NCI-H510A treated with DMSO at 0.1 percent for 48 hours (cell line): ENCODE measurements around the gene MOB3A.

Source experiments
- DNase-seq: peaks from one replicate; lab custom pipeline; 2025; lab: John Stamatoyannopoulos, UW

Gene MOB3A

GRCh38 chr19:2081873-2082810, 14.0 kb downstream of the MOB3A start:
- DNase-seq, result no peak

GRCh38 chr19:2080336-2080988, 15.7 kb downstream of the MOB3A start:
- no peak for DNase-seq

GRCh38 chr19:2079865-2080301, 16.2 kb downstream of the MOB3A start:
- no peak for DNase-seq

DNA sequence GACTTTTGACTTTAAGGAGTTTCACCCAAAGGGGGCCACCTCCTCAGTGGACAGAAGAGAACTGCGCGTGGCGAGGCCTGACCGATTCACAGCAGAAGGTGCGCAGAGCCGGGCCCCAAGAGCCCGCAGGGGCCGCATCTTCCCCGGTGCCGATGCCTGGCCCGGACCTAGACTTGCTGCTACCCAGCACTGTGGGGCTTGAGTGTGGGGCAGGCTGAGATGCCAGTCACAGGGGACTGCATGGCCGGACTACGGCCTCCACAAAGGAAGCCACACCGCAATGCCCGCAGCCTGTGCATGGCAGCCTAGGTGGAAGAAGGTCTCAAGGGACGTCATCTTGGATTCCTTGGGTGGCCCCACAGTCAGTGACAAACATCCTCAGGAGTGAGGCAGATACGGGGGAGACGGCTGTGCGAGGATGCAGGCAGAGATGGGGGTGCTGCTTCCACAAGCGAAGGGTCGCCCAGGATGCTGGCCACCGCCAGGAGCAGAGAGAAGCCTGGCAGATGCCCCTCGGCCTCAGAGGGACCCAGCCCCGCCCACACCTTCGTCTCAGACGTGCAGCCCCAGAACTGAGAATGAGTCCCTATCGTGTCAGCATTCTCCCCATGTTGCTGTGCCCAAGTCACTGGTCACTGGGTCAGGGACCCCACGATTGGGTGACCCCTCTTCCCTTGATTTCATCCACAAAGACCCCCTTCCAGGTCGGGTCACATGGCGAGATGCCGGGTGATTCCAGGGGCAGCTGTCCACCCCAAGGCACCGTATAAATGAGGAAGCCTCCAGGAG, 16.9 kb downstream of the MOB3A start:
- no peak for DNase-seq

- no peak for DNase-seq
Measured at GRCh38 chr19:2077833-2078619, 18.1 kb downstream of the MOB3A start.

- DNase-seq, result no peak
Measured at GRCh38 chr19:2077398-2077797, 18.7 kb downstream of the MOB3A start.

DNA sequence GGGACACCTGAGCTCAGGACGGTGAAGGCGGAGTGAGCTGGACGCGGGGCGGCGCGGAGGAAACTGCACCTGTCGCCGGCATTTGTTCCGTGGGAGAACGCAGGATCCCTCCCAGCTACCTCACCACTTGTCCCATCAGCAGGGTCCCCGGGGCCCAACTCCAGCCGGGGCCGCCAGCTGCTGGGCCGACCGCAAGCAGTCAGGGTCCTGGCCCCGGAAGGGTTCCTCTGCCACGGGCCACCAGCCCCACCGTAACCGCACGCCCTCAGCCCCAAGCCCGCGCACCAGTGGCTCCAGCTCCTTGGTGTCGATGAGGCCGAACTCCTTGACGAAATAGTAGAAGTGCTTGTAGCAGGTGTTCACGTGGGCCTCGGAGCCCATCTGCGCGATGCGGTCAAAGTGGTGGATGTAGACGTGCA, 19.6 kb downstream of the MOB3A start:
- DNase-seq, result no peak

GRCh38 chr19:2072757-2073551, 23.2 kb downstream of the MOB3A start:
- no peak for DNase-seq

DNA sequence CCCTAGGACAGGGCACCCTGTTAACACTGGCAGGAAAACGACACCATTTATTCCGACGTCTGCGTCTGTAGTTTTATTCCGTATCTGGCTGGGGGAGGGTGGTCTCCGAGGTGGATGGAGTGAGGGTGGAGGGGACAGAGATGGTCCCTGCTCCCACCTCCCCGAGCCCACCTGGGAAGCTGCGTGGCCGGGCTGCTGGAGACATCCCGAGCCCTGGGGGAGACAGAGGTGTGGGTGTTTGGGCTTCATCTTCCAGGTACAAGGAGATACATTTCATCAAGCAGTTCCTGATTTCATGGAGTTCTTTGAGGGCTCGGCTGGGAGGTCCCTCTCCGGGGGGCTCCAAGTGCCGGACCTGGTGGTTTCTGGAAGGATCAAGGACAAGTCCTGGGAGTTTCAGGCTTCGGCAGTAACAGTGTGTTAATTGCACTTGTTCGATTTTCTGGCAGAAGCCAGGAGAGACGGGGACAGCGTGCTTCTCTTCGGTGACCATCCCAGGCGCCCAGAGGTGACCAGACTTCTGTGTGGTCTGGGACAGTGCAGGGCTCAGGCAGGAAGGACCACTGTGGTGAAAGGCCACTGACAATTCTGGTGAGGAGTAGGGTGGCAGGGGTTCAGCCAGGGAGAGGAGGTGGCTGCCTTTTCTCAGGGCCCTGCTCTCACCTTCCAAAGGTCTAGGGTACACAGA, 25.0 kb downstream of the MOB3A start:
- DNase-seq, result no peak

- no peak for DNase-seq
Measured at GRCh38 chr19:2070436-2070827, 25.7 kb downstream of the MOB3A start.

DNA sequence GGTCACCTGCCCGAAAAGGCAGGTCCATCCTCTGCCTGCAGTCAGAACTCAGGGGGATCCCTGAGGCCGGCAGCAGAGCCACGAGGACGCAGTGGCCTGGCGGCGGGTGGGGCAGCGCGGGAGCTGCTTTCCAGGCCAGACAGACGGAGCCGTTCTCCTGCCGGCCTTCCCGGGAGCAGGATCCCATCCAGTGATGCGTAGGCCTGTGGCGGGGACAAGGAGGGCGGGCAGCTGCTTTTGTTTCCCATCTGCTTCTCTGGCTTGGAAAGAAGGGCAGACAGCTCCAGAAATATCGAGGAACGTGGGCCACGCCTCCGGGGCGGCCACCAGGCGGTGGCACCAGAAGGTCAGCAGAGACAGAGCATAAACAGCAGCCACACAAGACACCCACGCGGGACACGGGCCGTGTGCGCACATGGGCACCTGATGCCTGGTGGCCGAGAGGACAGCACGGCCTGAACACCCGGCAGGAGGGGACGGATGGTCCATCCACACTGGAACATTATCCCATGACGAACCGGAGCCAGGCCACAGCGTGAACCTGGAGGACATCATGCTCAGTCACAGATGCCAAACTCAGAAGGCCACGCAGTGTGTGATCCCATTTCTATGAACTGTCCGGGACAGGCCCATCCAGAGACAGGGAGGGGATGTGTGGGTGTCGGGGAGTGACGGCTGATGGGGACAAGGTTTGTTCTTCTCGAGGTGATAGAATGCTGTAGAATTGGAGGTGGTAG, 31.2 kb downstream of the MOB3A start:
- DNase-seq, result no peak

DNA sequence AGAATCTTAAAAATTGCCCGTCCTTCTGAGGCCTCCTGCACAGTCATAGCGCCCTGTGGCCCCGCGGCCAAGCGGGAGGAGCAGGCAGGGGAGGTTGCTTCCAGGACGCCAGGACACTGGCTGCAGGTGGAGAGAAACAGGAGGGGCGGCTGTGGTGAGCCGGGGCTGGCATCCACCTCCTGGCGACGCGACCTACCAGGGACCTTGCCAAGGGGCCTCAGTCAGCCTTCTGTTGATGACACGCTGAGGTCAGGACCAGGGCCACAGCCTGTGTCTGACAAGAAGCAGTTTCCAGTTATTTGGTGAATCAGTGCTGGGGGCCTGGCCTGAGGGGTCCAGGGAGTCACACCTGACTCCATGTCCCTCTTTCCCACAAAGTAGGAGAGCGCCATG, 31.7 kb downstream of the MOB3A start:
- DNase-seq, result no peak

DNA sequence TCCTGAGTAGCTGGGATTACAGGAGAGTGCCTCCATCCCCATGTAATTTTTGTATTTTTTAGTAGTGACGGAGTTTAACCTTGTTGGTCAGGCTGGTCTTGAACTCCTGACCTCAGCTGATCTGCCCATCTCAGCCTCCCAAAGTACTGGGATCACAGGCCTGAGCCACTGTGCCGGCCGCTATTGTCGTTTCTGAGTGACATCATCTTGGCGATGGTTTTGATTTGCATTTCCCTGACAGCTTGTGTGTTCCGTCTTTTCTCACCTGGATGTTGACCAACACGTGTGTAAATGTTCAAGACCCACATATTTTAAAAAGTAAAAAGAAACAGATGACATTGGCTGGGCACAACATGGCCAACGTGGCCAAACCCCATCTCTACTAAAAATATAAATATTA, 32.3 kb downstream of the MOB3A start:
- DNase-seq, result no peak

DNA sequence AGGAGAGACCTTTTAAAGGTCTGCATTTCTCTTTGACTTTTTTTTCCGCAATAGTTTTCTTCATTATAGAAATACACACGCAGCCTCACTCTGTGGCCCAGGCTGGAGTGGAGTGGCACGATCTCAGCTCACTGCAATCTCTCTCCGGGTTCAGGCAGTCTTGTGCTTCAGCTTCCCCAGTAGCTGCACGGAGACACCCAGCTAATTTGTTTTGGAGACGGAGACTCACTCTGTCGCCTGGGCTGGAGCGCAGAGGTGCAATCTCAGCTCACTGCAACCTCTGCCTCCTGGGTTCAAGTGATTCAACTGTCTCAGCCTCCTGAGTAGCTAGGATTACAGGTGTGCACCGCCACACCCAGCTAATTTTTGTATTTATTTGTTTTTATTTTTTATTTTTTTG, 33.4 kb downstream of the MOB3A start:
- no peak for DNase-seq

- DNase-seq, result no peak
Measured at GRCh38 chr19:2062389-2062729, 33.8 kb downstream of the MOB3A start.

GRCh38 chr19:2061495-2062388, 34.4 kb downstream of the MOB3A start:
- peak; percentile 93 for DNase-seq

GRCh38 chr19:2060884-2061494, 35.1 kb downstream of the MOB3A start:
- DNase-seq, result no peak
